Endometrium (tissue), 2 donors: Measurements from ENCODE around the gene C7orf57.
"Not testable (repeated sequence)": the region's sequence is repeated elsewhere in the genome, so short reads cannot be mapped to it uniquely, and the experiment has no call there.

Source experiments
- FAIRE-seq: peaks from 2 replicates; lab custom pipeline; 2012; peaks lifted over from hg19 to GRCh38; lab: Jason Lieb, UNC
- donor health status: control.
- donor health status: control.

The C7orf57 gene

DNA sequence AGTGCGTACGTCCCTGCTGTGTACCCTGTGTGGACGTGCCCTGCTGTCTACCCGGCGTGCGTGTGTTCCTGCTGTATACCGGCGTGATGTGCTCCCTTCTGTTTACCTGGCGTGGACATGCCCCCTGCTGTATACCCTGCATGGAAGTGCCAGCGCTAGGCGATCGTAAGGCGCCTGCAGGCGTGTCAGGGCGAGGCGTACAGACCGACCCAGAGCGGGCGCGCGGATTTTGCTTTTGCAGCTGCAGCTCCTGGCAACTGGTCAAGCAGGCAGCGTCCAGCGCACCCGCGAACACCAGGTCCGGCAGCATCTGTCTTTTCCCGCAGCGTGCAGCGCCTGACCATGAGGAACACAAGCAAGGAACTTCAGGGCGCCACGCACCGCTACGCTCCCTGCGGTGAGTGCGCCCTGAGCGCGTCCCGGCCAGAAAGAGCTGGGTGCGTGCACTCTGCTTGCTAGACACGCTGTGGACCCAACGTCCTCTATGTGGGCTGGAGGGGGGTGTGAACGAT lies 680 bp downstream of the C7orf57 start:
- no peak for FAIRE-seq

DNA sequence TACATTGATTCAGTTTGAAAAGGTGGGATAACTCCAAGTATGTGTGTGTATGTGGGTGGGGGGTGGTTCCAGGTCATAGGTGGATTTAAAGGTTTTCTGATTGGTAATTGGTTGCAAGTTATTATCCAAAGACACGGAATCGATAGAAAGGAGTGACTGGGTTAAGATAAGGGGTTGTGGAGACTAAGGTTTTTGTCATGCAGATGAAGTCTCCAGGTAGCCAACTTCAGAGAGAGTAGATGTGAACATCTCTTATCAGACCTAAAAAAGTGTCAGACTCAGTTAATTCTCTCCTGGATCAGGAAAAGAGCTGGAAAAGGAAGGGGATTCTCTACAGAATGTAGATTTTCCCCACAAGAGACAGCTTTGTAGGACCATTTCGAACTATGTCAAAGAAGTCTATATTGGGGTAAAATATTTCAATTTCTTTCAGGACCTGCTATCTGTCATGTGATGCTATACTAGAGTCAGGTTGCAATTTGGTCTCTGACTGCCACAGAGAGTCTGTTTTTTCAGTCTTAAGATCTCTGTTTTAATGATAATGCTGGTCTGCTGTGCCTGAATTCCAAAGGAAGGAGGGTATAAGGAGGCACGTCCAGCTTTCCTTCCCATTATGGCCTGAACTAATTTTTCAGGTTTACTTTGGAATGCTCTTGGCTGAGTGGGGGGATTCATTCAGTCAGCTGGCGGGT lies 3.6 kb downstream of the C7orf57 start:
- FAIRE-seq = no peak

DNA sequence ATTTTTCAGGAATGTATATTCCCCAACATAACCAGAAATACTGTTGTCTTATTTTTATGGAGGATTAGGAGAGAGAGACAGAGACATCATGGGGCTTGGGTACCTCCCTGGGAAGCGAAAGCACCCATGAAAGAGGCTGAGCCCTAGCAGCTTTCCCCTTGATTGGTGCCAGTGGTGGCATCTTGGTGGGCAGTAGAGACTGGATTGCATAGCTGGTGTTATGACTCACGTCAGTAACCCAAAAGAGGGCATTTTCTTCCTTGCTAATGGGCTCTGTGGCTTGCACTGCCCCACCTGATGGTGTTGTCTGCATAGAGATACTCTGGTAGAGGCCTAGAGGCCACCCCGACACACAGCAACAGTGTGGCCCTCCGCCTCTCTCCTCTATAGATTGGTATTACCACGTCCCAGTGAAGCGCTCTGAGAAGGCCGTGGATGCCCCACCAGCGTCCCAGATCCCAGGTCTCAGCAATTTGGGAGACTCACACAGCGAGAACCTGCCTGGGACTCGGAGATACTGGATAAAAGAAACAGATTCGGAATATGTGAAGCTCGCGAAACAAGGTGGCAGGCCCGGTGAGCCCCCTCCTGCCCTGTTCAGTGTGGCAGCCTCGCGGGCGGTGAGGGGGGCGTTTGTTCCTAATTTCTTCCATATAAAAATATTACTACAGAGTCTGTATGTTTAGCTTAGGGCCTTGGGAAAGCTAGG lies 5.8 kb downstream of the C7orf57 start:
- no peak for FAIRE-seq

DNA sequence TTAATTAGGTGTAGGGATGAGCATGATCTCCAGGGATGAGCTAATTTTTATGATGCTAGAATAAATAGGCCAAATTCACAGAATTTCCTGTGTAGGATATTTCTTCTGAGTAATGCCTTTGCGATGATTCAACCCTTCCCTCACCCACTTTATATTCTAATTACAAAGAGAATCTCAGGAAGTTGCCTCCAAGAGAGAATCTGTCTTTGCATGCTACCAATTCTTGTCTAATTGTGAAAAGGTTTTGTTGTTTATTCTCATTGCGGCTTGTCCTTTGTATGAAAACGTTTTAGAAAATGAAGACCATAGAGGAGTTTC lies 6.3 kb downstream of the C7orf57 start:
- no peak for FAIRE-seq

DNA sequence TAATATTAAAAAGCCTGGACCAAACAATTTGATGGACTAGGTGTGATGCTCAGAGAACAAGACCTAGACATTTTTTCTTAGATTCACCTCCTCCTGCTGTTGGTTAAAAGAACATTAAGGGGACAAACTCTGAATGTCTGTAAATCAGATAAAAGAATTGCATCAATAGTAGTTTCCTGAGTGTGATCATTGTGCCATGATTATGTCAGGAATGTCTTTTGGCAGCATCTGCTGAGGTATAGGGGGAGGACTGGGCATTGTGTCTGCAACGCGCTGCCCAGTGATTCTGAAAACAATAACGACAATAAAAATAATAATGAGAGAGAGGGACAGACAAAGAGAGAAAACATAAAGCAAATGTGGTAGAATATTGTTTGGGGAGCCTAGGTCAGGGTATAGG lies 6.9 kb downstream of the C7orf57 start:
- FAIRE-seq = no peak

DNA sequence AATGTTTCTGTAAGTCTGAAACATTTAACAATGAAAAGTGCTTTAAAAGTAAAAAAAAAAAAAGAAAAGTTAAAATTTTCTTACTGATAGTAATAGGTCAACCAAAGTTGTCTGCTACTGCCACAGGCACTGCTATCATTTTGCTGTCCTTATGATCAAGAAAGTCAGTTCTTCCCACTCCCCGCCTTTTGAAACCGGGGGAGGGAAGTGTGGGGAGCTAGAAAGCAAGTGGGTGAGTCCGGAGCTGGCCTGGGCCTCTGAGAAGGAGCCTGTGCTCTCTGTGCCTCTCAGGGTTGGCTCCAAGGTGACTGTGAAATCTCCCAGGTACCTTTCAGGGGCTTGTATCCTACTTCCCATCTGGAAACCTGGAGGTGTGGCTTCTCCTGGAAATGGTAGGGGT lies 7.3 kb downstream of the C7orf57 start:
- FAIRE-seq = no peak

DNA sequence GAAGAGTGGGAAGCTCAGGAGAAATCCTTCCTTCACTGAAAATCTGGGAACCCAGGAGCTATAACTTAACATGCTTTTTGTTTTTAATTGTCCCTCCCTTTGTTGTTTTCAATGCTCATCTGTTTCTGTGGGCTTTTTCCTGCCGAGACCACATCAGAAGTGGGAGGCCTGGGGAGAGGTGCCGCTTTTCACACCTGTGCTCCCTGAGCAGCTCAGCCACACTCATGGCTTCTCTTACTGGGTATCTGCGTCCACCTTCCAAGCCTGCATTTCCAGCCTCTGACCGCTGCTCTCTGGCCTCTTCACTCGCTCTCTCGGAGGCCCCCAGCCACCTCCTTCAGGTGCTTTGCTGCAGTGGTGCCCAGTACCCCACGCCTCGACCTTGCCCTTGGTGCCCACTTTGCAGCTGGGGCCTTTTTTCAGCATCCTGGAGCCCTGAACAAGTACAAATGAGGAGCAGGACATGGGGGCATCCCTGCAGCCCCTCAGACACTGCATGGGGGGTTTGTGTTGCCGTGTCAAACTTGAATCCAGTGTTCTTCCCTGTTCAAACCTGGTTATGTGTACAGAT lies 9.9 kb downstream of the C7orf57 start:
- no peak for FAIRE-seq

DNA sequence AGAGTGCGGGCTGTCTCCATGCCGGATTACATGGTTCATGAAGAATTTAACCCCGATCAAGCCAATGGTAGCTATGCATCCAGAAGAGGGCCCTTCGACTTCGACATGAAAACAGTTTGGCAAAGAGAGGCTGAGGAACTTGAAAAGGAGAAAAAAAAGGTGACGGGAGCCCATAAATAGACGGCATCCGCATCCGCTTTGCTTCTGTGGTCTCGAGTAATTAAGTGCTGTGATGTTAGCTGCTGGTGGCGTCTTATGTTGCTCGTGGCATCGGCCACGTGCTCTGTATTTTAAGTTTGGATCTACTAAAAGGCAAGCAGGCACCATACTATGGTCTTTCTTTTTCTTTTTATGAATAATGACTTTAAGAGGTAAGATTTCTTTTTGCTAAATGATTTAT lies 11.1 kb downstream of the C7orf57 start:
- no peak for FAIRE-seq

DNA sequence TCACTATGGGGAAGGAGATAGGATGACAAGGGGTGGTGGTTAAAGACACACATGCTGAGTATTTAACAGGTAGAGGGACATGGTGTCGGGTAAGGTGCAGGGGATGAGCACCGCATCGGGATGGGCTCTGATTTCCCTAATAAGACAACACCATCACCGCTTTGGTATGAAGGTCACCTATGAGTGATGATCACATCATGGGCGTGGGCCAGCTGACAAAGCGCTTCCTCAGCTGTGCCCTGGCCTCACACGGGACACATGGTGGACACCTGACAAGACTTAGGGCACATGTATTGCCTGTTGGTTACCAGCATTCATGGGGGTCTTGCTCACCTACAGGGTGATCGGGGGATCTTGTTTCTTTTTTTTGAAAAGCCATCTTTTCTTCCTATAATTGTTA lies 12.8 kb downstream of the C7orf57 start:
- FAIRE-seq = no peak

DNA sequence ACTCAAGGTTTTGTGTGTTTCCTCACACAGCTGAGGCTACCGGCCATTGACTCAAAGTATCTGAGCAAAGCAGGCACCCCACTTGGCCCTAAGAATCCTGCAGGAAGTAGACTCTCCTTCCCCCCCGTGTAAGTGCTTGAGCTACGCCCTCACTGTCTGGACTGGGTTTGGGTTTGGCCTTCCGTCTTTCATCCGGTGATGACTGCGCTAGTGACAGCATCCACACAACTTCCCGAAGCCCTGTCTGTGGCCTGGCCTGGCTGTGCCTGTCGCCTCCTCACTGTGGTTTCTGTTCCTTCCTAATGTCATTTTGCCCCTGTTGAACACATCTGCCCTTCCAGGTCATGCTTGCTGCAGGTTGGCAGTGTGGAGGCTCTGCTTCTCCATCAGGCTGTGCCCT lies 14.5 kb downstream of the C7orf57 start:
- no peak for FAIRE-seq

DNA sequence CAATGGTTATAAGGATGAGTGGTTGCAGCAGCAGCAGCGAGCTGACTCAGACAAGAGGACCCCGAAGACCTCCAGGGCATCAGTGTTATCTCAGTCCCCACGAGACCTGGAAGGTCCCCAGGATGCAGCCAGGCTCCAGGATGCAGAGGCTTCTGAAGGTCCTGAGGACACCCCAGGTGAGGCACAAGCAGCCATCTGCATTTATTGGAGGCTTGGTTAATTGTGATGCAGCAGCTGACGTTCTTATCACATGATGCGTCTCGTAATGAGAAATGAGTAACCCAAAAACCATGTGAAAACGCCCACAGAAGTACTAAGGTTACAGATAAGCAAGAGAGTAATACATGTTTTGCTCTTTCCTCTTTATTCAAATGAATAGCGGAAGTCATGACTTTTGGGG lies 17.4 kb downstream of the C7orf57 start:
- no peak for FAIRE-seq

DNA sequence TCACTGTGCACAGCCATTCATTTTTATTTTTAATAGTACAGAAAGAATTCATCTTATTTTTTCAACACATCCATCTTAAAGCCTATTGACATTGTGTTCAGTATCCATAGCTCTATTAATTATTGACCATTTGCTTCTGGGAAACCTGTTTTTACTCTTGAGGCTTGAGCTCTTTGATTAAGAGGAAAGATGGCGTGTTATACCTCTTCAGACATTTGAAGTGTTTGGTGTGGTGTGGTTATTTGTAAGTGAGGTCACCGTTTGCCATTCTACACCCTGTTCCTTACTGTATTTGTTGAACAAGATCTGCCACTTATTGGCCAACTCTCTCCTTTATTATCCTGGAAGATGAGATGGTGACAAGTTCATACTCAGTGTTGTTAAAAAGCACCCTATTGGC lies 18.4 kb downstream of the C7orf57 start:
- no peak for FAIRE-seq

DNA sequence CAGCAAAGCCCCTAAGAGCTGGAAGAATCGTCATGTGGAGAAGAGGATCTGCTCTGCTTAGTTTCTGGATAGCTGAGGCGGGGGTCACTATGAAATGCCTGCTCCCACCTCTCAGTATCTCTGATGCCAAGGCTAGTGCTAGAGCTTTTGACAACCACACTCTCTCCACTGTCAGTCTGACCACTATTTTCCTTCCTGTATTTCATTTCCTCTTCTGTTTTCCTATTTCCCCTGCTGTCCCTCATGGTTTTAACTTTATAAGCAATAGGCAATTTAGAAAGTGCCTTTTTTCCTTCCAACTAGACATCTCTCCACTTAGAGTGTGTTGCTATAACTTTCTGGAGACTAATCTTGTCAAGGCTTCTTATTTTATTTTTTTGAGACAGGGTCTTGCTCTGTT lies 23.6 kb downstream of the C7orf57 start:
- no peak for FAIRE-seq

DNA sequence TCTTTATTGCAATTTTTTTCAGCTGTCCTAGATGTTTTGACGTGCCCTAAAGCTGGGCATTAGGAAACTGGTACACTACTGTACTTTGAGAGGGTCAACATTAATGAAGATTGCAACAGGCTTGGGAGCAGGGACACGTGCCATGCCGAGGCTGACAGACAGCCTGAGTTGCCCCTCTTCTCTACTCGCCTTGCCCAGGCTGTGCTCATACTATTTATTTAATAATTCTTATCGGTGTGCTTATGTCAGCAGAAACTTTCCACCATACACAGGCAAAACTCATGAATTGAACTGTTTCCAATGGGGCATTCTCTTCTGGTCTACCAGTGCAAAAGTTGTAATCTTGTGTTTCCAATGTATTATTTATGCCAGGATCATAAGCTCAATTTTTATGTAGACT lies 24.4 kb downstream of the C7orf57 start:
- FAIRE-seq = no peak

DNA sequence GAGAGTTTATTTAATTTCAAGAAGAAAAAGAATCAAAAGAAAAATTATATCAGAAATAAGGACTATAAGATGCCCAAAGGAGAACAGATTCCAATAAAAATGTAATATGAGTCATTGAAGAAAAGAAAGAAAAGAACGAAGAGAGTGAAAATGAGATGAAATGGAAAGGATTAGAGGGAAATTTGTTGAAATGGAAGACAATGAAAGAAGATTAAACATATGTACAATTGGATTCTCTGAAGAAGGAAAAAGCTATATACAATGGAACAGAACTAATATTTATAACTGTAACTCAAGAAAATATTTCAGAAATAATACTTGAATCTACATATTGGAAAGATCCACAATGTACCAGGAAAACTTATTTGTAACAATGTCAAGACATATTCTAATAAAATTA lies 28.6 kb downstream of the C7orf57 start:
- no peak for FAIRE-seq

DNA sequence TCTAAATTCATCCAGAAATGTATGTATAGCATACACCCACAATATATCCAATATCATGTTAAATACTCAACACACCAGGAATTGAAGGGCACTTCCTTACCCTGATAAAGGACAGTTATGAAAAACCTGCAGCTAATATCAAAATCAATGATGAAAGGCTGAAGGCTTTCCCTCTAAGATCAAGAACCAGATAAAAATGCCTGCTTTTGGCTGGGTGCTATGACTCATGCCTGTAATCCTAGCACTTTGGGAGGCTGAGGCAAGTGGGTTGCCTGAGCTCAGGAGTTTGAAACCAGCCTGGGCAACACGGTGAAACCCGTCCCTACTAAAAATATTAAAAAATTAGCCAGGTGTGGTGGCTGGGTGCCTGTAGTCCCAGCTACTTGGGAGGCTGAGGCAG lies 32.1 kb downstream of the C7orf57 start:
- no peak for FAIRE-seq

DNA sequence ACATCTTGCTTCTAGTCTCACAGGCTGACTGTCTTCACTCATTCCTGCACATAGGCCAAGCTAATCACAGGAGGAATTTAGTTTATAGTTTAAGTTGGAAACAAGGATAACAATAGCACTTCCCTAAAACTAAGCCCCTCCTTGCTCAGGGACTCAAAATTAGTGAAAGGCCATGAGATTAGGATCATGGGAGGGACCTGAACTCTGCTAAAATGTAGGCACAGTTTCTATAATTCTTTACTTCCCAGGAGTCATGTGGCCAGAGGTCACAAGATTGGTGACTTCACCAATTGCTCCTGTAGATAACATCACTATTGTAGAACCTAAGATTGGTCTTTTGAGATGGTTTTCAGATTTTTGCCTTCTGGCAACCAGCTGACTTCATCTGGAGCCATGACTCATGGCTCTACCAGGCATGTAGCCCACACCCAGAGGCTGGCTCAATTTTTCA lies 38.9 kb downstream of the C7orf57 start:
- FAIRE-seq = no peak

DNA sequence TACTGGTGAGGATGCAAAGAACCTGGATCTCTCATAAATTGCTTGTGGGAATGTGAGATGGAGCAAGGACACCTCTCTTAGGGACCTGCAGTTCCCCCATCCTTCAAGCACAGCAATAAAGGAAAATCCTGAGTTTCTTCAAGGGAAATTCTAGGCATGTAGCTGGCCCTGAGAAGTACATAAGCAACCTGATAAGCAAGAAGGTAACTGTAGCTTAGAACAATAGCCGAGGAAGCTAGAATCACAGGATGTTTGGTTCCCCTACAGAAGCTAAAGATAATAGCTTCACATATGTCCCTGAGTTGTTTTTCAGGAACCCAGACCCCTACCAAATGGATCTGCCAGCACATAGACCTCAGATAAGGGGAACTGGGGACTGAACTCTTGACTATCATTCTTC lies 42.1 kb downstream of the C7orf57 start:
- no peak for FAIRE-seq

DNA sequence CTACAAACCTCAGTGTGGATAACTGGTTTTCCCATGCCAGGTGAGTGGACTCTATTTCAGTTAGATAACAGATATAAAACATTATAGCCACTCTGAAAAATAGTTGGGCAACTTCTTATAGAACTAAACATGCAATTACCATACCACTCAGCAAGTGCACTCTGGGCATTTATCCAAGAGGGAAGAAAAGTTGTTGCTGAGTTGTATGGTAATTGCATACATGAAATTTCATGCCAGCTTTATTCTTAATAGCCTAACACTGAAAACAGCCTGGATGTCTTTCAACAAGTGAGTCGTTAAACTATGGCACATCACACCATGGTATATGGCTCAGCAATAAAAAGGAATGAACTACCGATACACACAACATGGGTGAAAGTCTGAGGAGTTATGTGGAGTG lies 43.1 kb downstream of the C7orf57 start:
- no peak for FAIRE-seq

DNA sequence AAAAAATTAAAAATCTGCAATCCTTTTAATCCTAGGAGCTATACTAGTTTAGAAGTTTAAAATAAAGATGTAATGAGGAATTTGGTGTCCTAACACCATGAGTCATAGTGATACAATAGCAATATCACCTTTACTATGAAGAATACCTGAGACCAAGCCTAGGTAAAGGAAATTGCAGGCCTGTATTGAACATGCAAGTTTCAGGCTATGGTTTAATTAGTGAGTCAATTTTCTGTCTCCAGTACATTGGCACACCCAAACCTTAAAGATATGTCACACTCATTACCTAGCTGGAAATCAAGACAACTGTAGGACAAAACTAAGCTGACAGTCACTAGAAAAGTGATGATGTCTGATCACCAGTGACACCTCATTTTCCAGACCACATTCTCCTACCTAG lies 47.0 kb downstream of the C7orf57 start:
- not testable (repeated sequence) for FAIRE-seq

DNA sequence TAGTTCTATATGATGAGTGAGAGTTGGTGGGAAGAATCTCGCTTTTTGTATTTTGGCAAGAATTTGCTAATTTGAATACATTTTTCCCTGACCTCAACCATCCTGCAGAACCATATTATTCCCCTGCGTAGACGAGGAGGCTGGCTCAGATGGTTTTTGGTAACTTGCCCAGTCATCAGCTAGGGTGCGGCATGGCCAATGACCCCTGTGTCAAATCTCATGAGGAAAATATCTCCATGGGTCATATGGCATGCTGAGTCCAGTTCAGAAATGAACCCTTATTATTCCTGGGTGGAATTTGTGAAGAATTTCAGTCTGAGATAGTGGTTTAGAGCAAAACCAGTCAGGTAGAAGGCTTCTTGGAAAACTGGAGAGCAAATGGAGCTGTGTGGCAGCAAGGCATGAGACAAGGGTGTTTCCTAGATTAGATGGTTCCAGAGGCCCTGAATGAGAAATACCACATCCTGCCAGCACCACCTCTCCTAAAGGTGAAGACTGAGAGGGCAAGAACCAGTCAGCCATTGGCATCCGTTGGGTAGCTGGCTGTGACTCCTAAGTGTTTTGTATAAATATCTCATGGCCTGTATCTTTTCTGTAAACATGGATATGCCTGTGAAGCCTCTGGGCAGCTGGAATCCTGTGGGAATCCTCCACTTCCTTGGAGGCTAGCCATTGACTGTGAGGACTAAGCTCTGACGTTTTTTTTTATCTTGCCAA lies 47.9 kb downstream of the C7orf57 start:
- FAIRE-seq = no peak

DNA sequence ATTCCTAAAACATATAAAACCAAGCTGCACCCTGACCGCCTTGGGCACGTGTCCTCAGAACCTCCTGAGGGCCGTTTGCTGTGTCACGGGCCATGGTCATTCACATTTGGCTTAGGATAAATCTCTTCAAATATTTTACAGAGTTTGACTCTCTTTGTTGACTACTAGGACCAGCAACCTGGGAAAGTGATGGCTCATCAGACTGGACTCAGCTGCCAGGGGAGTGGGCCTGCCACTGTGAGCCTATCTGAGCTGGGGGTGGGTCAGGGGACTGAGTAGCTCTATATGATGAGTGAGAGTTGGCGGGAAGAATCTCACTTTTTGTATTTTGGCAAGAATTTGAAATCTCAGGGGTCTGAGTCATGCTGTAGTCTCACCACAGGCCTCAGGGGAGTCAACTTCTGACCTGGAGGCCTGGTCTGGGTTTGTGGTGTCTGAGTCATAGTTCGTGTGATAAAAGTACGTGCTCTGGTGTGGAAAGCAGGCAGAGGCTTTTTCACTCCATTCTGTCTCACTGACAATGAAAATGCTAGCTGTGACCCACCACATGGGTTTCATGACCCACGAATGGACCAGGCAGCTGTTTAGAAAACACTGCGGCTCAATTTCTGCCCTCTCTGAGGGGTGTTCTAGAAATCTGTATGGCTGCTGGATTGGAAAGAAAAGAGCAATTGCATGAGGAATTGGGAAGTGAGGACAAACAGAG lies 49.5 kb downstream of the C7orf57 start:
- FAIRE-seq = no peak
